GM12873 (cell line): Measurements from ENCODE around the gene FXR2.
A peak's percentile ranks its signal among the peaks of the same experiment; 100 is the strongest.

Experiments used
- CTCF ChIP-seq: IDR thresholded peaks from 2 replicates; pipeline ENCODE4 v1.5.1; 2012; ENCODE audit warnings: low read depth, mild to moderate bottlenecking, moderate library complexity, low read length, control low read depth; ENCODE audit not compliant: insufficient read depth; ENCODE audit errors: missing control alignments

FXR2 gene

GRCh38 chr17:7572338-7572587, 42.4 kb downstream of the FXR2 start:
- TF ChIP-seq CTCF: no peak

GRCh38 chr17:7570351-7570750, 44.3 kb downstream of the FXR2 start:
- TF ChIP-seq CTCF: no peak

DNA sequence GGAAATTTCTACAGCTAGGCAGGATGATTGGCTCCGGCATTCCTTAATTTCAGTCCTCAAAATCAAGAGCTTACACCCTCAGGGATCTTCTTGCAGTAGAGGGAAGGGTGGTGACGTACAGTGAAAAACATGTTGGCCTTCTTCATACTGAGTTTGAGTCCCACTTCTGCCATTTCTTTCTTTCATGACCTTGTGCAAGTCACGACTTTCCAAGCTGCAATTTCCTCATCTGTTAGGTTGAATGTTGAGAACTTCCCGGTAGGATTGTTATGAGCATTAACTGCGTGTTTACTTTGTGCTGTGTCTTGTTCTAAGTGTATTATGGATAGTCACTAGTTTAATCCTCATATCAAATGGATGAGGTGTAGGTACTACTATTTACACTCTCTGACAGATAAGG, 45.1 kb downstream of the FXR2 start:
- no peak for TF ChIP-seq CTCF

DNA sequence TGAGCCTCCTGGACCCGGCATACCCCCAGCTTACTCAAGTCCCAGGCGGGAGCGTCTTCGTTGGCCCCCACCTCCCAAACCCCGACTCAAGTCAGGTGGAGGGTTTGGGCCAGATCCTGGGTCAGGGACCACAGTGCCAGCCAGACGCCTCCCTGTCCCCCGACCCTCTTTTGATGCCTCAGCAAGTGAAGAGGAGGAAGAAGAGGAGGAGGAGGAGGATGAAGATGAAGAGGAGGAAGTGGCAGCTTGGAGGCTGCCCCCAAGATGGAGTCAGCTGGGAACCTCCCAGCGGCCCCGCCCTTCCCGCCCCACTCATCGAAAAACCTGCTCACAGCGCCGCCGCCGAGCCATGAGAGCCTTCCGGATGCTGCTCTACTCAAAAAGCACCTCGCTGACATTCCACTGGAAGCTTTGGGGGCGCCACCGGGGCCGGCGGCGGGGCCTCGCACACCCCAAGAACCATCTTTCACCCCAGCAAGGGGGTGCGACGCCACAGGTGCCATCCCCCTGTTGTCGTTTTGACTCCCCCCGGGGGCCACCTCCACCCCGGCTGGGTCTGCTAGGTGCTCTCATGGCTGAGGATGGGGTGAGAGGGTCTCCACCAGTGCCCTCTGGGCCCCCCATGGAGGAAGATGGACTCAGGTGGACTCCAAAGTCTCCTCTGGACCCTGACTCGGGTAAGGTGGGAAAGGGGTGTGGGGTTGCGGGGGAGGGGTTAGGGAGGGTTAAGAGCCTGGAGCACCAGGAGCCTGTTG, 51.4 kb downstream of the FXR2 start:
- TF ChIP-seq CTCF: no peak

GRCh38 chr17:7562208-7562605, 52.5 kb downstream of the FXR2 start:
- no peak for TF ChIP-seq CTCF

DNA sequence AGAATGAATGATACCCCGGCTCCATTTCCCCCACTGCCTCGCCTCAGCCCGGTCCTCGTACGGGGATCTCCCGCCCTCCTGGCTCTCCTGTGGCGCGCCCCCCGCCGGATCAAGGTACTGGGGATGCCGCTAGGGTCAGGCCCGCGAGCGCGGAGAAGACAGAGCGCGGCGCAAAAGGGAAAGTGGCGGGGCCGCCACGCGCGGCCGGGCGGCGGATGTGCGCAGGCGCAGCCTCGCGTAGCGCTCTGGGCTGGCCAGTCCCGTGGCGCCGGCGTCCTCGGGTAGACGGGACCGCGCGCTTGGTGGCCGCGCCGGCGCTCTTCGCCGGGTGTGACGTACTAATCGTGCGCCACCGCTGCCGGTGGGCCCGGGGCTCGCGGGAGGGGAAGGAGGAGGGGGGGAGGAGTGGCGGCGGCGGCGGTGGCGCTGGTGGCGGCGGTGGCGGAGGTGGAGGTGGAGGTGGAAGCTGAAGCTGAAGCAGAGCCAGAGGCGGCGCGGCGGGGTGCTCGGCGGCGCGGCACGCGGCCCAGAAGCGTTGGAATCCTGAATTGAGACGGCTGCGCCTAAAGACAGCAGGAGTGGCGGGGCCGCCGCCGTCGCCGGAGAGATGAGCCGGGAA, 53.0 kb downstream of the FXR2 start, which contains the start of gene SENP3:
Gene SENP3, plus strand, starts transcription at position 331 of the 619 bp plus-strand sequence. CDS start 1,158 bp downstream, outside the sequence.
- TF ChIP-seq CTCF: no peak

- TF ChIP-seq CTCF: peak; percentile 90
Observed at GRCh38 chr17:7561028-7561575, 53.6 kb downstream of the FXR2 start.
